HL-60/S4 (cell line): ENCODE data around the gene HEPHL1.
"Not testable (repeated sequence)": the region's sequence is repeated elsewhere in the genome, so short reads cannot be mapped to it uniquely, and the experiment has no call there.

Source experiments
- in situ Hi-C: fragments of 300-500 bp; cut with MboI; formaldehyde crosslinking; loops from 2 replicates; pipeline ENCODE4 v1.14.3; 2022; ENCODE audit warnings: low sequenced_read_pairs

The HEPHL1 gene

DNA sequence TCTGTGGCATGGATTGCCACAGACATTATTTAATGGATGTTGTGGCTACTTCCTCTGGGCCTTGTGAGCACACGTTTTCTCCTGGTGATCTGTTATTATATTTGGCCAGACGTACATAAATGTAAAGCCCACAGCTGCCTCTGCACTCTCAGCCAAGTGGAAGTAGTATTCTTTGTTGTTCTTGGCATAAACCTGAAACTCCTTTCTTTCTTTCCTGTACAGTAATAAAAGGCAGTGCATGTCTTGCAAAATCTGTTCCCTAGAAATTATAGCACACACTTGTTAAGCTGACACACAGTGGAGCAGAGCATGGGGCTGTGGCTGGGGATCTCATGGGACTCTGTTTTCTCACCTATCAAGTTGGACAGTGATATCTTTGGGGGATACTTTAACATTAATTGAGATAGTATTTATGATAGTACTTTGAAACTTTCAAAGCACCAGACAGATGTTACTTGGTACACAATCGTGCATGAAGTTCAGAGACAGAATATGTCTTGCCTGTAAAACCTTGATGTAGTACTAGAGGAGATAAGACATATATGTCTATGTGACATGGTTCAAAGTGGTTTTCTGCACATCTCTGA lies 128.4 kb downstream of the HEPHL1 start:
- in situ Hi-C loops, result no loop called here

DNA sequence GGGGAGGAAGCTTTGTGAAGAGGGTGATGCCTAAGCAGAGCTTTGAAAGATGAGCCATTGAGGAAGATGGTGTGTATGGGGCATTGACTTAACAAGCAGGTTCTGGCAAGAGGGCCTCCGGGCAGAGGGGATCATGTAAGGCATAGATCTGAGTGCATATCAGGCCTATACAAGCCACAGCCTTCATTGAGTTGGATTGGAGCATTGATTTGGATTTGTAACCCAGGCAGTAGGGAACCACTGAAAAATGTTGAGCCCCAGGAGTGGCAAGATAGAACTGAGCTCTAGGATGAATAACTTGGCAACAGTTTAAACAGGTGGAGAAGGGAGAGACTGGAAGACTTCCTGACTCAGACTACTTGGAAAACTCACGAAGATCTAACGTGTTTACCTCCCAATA lies 128.9 kb downstream of the HEPHL1 start:
- in situ Hi-C loops, result no loop called here

DNA sequence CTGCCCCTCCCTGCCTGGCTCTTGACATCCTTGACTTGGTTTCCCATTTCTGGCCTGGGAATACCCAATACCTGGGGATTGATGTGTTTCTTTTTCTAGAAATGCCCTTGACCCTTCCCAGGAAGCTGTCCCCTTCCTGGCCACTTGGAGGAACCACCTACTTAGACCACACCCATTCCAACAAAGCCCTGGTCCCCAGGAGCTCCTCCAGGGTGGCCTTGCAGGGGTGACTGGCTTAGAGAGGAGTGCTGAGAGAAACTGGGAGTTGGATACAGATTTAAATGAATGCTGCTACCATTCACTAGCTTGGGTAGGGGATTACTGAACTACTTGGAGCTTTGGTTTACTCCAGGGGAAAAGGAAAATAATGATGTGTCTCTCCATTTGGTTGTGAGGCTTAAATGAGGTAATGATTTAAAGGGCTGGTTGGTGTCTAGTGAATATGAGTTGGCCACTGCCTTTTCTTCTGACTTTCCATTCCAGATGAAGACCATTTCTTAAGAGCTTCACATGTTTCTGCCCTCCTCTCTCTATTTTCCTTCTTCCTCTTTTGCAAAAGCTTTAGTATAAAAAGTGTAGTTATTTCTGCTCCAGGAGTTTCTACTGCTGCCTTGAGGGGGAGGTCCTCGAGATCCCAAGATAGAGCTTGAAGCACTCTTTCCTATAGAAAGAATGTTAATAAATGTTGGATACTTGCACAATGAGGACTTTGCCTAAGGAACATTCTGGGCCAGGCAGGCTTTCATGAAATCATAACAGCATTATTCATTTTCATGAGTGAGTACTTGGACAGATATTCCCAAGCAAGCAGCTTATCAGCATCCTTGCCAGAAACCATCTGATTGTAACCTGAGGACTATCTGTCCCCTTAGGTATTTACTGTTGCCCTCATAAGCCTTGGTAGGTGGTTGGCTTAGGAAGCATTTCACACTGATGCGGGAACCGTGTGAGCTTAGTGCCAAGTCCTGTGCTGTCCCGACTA lies 129.8 kb downstream of the HEPHL1 start:
- in situ Hi-C loops, result no loop called here

DNA sequence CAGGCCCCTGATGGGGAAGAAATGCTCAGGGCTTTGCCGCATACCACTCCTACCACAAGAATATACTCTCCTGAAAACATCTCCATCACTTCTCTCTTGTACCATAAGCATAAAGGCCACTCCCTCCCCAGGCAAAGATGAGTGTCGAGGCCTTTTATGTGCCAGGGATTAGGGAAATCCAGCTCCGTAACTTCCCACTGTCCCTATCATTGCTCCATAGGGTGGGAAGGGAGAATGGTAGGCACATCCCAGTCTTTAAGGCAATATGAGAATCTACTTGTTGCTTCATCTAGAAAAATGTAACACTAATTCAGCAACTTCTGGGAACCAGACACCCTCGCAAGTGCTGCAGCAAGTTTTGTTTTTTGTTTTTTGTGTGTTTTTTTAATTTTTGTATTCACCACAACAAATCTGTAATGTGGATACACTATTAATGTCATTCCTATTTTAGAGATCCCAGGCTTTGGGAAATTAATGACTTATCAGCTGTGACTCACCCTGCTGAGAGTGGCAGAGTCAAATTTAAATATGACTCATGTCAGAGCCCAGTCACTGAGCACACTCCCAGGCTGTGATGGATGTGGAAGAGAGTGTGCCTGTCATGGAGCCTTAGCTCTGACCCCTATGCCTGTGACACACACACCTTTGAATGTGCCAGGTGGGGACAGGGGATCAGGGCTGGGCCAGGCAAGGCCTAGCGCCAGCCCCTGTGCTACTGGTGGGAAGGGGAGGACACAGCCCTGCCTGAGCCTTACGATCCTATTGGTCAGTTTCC lies 130.9 kb downstream of the HEPHL1 start:
- in situ Hi-C loops, result no loop called here

DNA sequence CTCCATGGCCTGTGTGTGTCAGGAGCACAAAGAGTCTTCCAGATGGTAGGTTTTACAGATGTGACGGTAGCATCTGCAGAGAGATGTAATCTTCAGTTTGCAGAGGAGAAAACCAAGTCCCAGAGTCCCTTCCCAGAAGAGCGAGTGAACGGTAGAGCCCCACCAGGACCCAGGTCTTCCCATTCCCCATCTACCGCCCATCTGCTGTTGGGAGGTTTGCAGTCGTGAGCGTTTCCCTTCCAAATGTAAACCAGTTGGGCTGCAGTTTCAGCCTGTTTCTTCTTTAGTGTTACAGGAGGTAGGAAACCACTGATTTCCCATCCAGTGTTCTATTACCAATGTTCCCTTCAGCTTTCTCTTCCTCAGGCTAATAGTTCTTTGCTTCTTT lies 131.5 kb downstream of the HEPHL1 start:
- in situ Hi-C loops, result no loop called here

DNA sequence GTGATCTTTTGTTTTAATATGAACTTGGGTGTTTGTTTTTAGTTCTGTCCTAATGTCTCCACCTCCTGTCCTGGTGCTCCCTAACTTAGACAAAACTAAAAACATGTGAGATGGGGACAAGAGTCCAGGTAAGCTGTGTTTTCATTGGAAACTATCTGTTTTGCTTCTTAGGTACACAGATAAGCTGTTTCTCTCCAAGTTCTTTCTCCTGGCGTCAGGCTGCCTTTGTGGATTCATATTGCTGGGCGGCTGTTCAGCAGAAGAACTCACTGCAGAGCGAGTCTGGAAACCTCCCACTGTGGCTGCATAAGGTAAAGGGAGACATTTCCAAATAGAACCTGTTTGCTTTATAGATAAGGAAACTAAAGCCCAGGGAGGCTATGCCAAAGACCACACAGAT lies 132.2 kb downstream of the HEPHL1 start:
- in situ Hi-C loops, result no loop called here

DNA sequence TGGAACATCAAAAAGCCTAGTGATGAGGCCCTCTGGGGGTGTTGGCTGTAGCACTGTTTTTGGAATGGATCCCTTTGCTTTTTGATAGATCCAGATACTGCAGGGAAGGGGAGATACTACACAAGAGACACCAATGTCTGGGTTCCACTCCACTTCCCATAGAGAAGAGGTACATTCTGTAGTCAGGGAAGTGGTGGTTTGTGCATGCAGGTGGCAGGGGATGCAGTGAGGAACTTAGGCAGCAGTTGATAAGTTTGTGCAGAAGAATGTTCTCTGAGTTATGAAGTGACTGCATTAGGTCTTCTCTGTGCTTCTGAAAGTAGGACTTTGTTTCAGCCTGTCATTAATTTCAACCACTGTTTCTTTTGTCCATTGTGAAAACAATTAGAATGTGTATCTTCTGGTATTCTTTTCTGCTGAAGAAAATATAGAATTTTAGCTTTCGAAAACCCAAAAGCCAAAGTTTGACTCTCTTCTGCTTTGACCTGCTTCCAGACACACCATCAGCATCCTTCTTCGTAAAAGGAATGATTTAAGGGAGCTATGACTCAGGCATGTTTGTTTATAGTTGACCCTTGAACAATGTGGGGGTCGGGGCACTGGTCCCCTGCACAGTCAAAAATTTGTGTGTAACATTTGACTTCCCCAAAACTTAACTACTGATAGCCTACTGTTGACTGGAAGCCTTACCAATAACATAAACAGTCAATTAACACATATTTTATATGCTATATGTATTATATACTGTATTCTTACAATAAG lies 133.1 kb downstream of the HEPHL1 start:
- in situ Hi-C loops, result no loop called here

DNA sequence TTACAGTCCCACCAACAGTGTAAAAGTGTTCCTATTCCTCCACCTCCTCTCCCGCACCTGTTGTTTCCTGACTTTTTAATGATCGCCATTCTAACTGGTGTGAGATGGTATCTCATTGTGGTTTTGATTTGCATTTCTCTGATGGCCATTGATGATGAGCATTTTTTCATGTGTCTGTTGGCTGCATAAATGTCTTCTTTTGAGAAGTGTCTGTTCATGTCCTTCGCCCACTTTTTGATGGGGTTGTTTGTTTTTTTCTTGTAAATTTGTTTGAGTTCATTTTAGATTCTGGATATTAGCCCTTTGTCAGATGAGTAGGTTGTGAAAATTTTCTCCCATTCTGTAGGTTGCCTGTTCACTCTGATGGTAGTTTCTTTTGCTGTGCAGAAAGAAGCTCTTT lies 136.2 kb downstream of the HEPHL1 start:
- in situ Hi-C loops, result not testable (repeated sequence)
